ENCODE results near the gene CFAP61. TPM values are rescaled to one million over a fixed set of nuclear protein-coding genes. Genes with fewer than 3 reads are reported as not detected.

The CFAP61 gene
- total and polyA plus RNA-seq, 9 of the 15 experiments (the other 6 are each of a cell fraction or from before 2014, with no cell fraction given), result 0.11 TPM; not detected in 8

DNA sequence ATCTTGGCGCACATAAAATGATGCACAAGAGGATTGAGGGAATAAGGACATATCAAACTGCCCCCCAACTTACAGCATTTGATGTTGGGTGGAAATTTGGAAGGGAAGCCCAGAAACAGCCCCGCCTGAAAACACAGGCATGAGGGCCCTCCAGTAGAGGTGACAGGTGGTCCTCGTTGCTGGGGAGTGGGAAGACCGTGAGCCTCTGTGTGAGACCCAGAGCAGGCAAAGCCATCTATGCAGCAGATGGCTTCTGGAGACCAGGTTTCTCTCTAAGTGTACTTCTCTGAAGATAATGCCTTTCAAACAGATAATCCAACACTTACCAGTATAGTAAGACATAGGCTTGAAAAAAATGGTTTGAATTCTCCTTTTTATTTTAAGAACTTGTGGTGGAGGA lies 183.3 kb downstream of the CFAP61 start (continued):
- TF ChIP-seq, protein P1, sequence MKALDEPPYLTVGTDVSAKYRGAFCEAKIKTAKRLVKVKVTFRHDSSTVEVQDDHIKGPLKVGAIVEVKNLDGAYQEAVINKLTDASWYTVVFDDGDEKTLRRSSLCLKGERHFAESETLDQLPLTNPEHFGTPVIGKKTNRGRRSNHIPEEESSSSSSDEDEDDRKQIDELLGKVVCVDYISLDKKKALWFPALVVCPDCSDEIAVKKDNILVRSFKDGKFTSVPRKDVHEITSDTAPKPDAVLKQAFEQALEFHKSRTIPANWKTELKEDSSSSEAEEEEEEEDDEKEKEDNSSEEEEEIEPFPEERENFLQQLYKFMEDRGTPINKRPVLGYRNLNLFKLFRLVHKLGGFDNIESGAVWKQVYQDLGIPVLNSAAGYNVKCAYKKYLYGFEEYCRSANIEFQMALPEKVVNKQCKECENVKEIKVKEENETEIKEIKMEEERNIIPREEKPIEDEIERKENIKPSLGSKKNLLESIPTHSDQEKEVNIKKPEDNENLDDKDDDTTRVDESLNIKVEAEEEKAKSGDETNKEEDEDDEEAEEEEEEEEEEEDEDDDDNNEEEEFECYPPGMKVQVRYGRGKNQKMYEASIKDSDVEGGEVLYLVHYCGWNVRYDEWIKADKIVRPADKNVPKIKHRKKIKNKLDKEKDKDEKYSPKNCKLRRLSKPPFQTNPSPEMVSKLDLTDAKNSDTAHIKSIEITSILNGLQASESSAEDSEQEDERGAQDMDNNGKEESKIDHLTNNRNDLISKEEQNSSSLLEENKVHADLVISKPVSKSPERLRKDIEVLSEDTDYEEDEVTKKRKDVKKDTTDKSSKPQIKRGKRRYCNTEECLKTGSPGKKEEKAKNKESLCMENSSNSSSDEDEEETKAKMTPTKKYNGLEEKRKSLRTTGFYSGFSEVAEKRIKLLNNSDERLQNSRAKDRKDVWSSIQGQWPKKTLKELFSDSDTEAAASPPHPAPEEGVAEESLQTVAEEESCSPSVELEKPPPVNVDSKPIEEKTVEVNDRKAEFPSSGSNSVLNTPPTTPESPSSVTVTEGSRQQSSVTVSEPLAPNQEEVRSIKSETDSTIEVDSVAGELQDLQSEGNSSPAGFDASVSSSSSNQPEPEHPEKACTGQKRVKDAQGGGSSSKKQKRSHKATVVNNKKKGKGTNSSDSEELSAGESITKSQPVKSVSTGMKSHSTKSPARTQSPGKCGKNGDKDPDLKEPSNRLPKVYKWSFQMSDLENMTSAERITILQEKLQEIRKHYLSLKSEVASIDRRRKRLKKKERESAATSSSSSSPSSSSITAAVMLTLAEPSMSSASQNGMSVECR (CRISPR knock-in tag; IDR thresholded peaks at IDR 0.05), result no peak
- TF ChIP-seq HLTF (IDR thresholded peaks at IDR 0.05), result no peak
- TF ChIP-seq BRD4 (IDR thresholded peaks at IDR 0.05), result no peak
- TF ChIP-seq, protein P2, sequence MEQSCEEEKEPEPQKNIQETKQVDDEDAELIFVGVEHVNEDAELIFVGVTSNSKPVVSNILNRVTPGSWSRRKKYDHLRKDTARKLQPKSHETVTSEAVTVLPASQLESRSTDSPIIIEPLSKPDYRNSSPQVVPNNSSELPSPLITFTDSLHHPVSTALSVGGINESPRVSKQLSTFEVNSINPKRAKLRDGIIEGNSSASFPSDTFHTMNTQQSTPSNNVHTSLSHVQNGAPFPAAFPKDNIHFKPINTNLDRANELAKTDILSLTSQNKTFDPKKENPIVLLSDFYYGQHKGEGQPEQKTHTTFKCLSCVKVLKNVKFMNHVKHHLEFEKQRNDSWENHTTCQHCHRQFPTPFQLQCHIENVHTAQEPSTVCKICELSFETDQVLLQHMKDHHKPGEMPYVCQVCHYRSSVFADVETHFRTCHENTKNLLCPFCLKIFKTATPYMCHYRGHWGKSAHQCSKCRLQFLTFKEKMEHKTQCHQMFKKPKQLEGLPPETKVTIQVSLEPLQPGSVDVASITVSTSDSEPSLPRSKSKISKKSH (CRISPR knock-in tag; IDR thresholded peaks at IDR 0.05), result no peak
- TF ChIP-seq FIP1L1 (IDR thresholded peaks at IDR 0.05; ENCODE audit: low read depth, low read length, poor library complexity, severe bottlenecking), result no peak
- TF ChIP-seq IFI16 (CRISPR knock-in tag; IDR thresholded peaks at IDR 0.05), result no peak
- TF ChIP-seq RBBP5 (IDR thresholded peaks at IDR 0.05; ENCODE audit: borderline replicate concordance, insufficient read depth, low read length, poor library complexity, severe bottlenecking), result no peak
- no peak for TF ChIP-seq SNIP1 (IDR thresholded peaks at IDR 0.05; ENCODE audit: low read depth)
